Upper lobe of right lung (tissue), 1 donor: ENCODE data around the gene STRBP. TPM values are rescaled to one million over a fixed set of nuclear protein-coding genes. Genes with fewer than 3 reads are reported as not detected.
"Not testable (repeated sequence)": the region's sequence is repeated elsewhere in the genome, so short reads cannot be mapped to it uniquely, and the experiment has no call there.

ENCODE experiments used
- ATAC-seq: fragments of 200-7000 bp; cut with Tn5 transposase; one replicate; pipeline ENCODE4 v1.9.1; 2020; ENCODE audit warnings: mild to moderate bottlenecking, moderate library complexity
- DNase-seq: peaks from one replicate; pipeline ENCODE4 v3.0.0-alpha.2; 2020
- H3K27ac ChIP-seq: fragments of 200-600 bp; one replicate; pipeline ENCODE4 v1.8.0; 2022
- H3K27me3 ChIP-seq: fragments of 200-600 bp; one replicate; pipeline ENCODE4 v1.8.0; 2022; ENCODE audit warnings: mild to moderate bottlenecking
- H3K36me3 ChIP-seq: fragments of 200-600 bp; one replicate; pipeline ENCODE4 v1.8.0; 2022
- H3K4me1 ChIP-seq: fragments of 200-600 bp; one replicate; pipeline ENCODE4 v1.8.0; 2022
- H3K4me3 ChIP-seq: fragments of 200-600 bp; one replicate; pipeline ENCODE4 v1.8.0; 2022; ENCODE audit warnings: mild to moderate bottlenecking
- H3K9me3 ChIP-seq: fragments of 200-600 bp; one replicate; pipeline ENCODE4 v1.8.0; 2022
- CTCF ChIP-seq: fragments of 200-600 bp; IDR thresholded peaks from one replicate; pipeline ENCODE4 v1.8.0; 2022; ENCODE audit warnings: antibody characterized with exemption
- intact Hi-C: fragments of 100-400 bp; cut with DNase I; formaldehyde crosslinking; loops from one replicate; pipeline ENCODE4 v1.11.0; 2022
- total RNA-seq: library from RNA; stranded (reverse); fragmentation: NEBNext Ultra II Directional; extraction: Animal tissue kit (Norgen Biotek cat#: 25700); gene quantifications from one replicate; pipeline ENCODE4 v1.2.1, GENCODE V29; 2021
- donor health status: DM: no; HTN: yes; CAD: no; lungs with severe emphysema.

STRBP gene
- total RNA-seq, 1 donor from 2014 or later = 24.7 TPM

- no peak overlapping the region for H3K27ac ChIP-seq
- no peak for TF ChIP-seq CTCF
- intact Hi-C loops = no loop called here
- no peaks in the 10 kb centered on the region for H3K9me3 ChIP-seq
- H3K4me3 ChIP-seq = no peak overlapping the region
- H3K27me3 ChIP-seq = no peaks in the 10 kb centered on the region
- ATAC-seq (no peak), DNase-seq (no peak)
- no peaks in the 10 kb centered on the region for H3K36me3 ChIP-seq
- no peaks in the 10 kb centered on the region for H3K4me1 ChIP-seq
These were observed 77.1 kb downstream of the STRBP start for GRCh38 chr9:123191260-123191659.

- Histone ChIP-seq H3K9me3 (no peaks in the 10 kb centered on the region), H3K4me1 (no peaks in the 10 kb centered on the region), H3K27me3 (no peaks in the 10 kb centered on the region), H3K4me3 (no peak overlapping the region), H3K27ac (no peak overlapping the region), H3K36me3 (no peaks in the 10 kb centered on the region)
- ATAC-seq (no peak), DNase-seq (no peak)
- intact Hi-C loops = no loop called here
- TF ChIP-seq CTCF = no peak
These were observed 81.3 kb downstream of the STRBP start for GRCh38 chr9:123187131-123187530.

- H3K27me3 ChIP-seq, H3K27ac ChIP-seq, H3K4me3 ChIP-seq, H3K4me1 ChIP-seq, DNase-seq, intact Hi-C loops, ATAC-seq, H3K36me3 ChIP-seq, H3K9me3 ChIP-seq: not testable (repeated sequence)
These were observed 82.4 kb downstream of the STRBP start for GRCh38 chr9:123186029-123186428.

GRCh38 chr9:123176949-123177348 is 91.4 kb downstream of the STRBP start:
- Histone ChIP-seq H3K4me3 (no peak overlapping the region), H3K9me3 (no peaks in the 10 kb centered on the region), H3K36me3 (no peaks in the 10 kb centered on the region), H3K27me3 (no peaks in the 10 kb centered on the region), H3K27ac (no peak overlapping the region), H3K4me1 (no peaks in the 10 kb centered on the region)
- TF ChIP-seq CTCF = no peak
- intact Hi-C loops = no loop called here
- no peak for DNase-seq
- ATAC-seq = no peak

- intact Hi-C loops = no loop called here
- Histone ChIP-seq H3K4me1 (no peaks in the 10 kb centered on the region), H3K9me3 (no peaks in the 10 kb centered on the region), H3K4me3 (no peak overlapping the region), H3K27ac (no peak overlapping the region), H3K36me3 (no peaks in the 10 kb centered on the region), H3K27me3 (no peaks in the 10 kb centered on the region)
- DNase-seq (no peak), ATAC-seq (no peak)
- TF ChIP-seq CTCF = no peak
These were observed 92.3 kb downstream of the STRBP start for GRCh38 chr9:123175854-123176629.

- H3K27ac ChIP-seq = no peak overlapping the region
- ATAC-seq = no peak
- no peaks in the 10 kb centered on the region for H3K36me3 ChIP-seq
- no peaks in the 10 kb centered on the region for H3K4me1 ChIP-seq
- no peaks in the 10 kb centered on the region for H3K9me3 ChIP-seq
- H3K27me3 ChIP-seq = no peaks in the 10 kb centered on the region
- intact Hi-C loops = no loop called here
- no peak for DNase-seq
- no peak for TF ChIP-seq CTCF
- H3K4me3 ChIP-seq = no peak overlapping the region
These were observed 93.4 kb downstream of the STRBP start for GRCh38 chr9:123174887-123175518.
